H1 (cell line): ENCODE data around the gene CARD16. TPM values are rescaled to one million over a fixed set of nuclear protein-coding genes. Genes with fewer than 3 reads are reported as not detected.
"Not testable (repeated sequence)": the region's sequence is repeated elsewhere in the genome, so short reads cannot be mapped to it uniquely, and the experiment has no call there.

Experiments
- CTCF ChIA-PET: fragments of 300-600 bp; sonication (Branson Sonifier 250); formaldehyde crosslinking; loops from one replicate; lab custom pipeline; 2021; ENCODE audit not compliant: partially characterized antibody; lab: Charles Lee
- POLR2A ChIA-PET: fragments of 300-600 bp; sonication (Branson Sonifier 250); formaldehyde crosslinking; loops from one replicate; lab custom pipeline; 2021; ENCODE audit warnings: inconsistent platforms; ENCODE audit not compliant: partially characterized antibody; lab: Charles Lee
- DNase-seq, 2 experiments: peaks; one replicate each; pipeline versions ENCODE4 v3.0.0 to v3.0.0-alpha.2; 2010 to 2022; ENCODE audit warnings: low spot score in 2 of 2, low read depth in 1 of 2, mixed read lengths in 1 of 2
- FAIRE-seq: peaks from 2 replicates; lab custom pipeline; 2011; peaks lifted over from hg19 to GRCh38; lab: Jason Lieb, UNC
- H2AFZ ChIP-seq: 2 replicates; pipeline ENCODE4 v1.8.1; 2012; ENCODE audit warnings: low read length, inconsistent platforms
- H2AK5ac ChIP-seq: 2 replicates; pipeline ENCODE4 v1.6.1; 2013; ENCODE audit warnings: low read depth, low read length
- H2BK120ac ChIP-seq: replicated peaks from 2 replicates; pipeline ENCODE3; 2013; ENCODE audit warnings: low read depth, low read length, inconsistent platforms
- H2BK12ac ChIP-seq: 2 replicates; pipeline ENCODE4 v1.6.1; 2013; ENCODE audit warnings: low read depth, low read length
- H2BK15ac ChIP-seq: 2 replicates; pipeline ENCODE4 v1.6.1; 2013; ENCODE audit warnings: low read length
- H2BK20ac ChIP-seq: 2 replicates; pipeline ENCODE4 v1.6.1; 2013; ENCODE audit warnings: low read length
- H2BK5ac ChIP-seq: 2 replicates; pipeline ENCODE4 v1.6.1; 2013; ENCODE audit warnings: low read depth, low read length
- H3K14ac ChIP-seq: 2 replicates; pipeline ENCODE4 v1.6.1; 2013; ENCODE audit warnings: inconsistent platforms; ENCODE audit not compliant: insufficient read length
- H3K18ac ChIP-seq: 2 replicates; pipeline ENCODE4 v1.6.1; 2013; ENCODE audit warnings: low read length; ENCODE audit errors: extremely low read depth
- H3K23ac ChIP-seq: 2 replicates; pipeline ENCODE4 v1.6.1; 2013; ENCODE audit warnings: inconsistent platforms; ENCODE audit not compliant: insufficient read length
- H3K23me2 ChIP-seq: 2 replicates; pipeline ENCODE4 v1.6.1; 2013; ENCODE audit warnings: low read depth, low read length
- H3K27ac ChIP-seq: 2 replicates; pipeline ENCODE4 v1.6.1; 2011; ENCODE audit warnings: low read depth, low read length, inconsistent platforms
- H3K27me3 ChIP-seq, 4 experiments: replicated peaks in 1 of 4; 1 replicate in 1 of 4; 2 replicates in 3 of 4; pipeline versions ENCODE4 v1.6.1 to v1.8.1; 2011 to 2013; ENCODE audit warnings: low read length in 3 of 4, mild to moderate bottlenecking in 3 of 4, inconsistent platforms in 2 of 4, mixed read lengths in 2 of 4, moderate library complexity in 1 of 4; ENCODE audit not compliant: control insufficient read depth in 3 of 4, insufficient read depth in 3 of 4; ENCODE audit errors: extremely low read depth in 1 of 4
- H3K36me3 ChIP-seq, 4 experiments: 2 replicates each; pipeline versions ENCODE4 v1.6.1 to v1.8.1; 2011 to 2013; ENCODE audit warnings: mild to moderate bottlenecking in 4 of 4, low read length in 3 of 4, moderate library complexity in 2 of 4, control low read depth in 1 of 4, inconsistent platforms in 1 of 4; ENCODE audit not compliant: insufficient read depth in 4 of 4, control insufficient read depth in 2 of 4
- H3K4ac ChIP-seq: replicated peaks from 2 replicates; pipeline ENCODE3; 2013; ENCODE audit warnings: low read length, low read depth, mixed read lengths, inconsistent platforms; ENCODE audit not compliant: insufficient read length
- H3K4me1 ChIP-seq, 4 experiments: replicated peaks in 1 of 4; 1 replicate in 1 of 4; 2 replicates in 3 of 4; pipeline versions ENCODE4 v1.6.1 to v1.8.1; 2011 to 2013; ENCODE audit warnings: low read length in 3 of 4, inconsistent platforms in 2 of 4, mixed read lengths in 1 of 4; ENCODE audit not compliant: insufficient read depth in 4 of 4, control insufficient read depth in 3 of 4
- H3K4me2 ChIP-seq, 2 experiments: 2 replicates each; pipeline versions ENCODE4 v1.6.1 to v1.8.1; 2011 to 2013; ENCODE audit warnings: low read depth in 2 of 2, low read length in 2 of 2, control low read depth in 1 of 2, inconsistent platforms in 1 of 2, mild to moderate bottlenecking in 1 of 2; ENCODE audit not compliant: insufficient read depth in 1 of 2
- H3K4me3 ChIP-seq, 4 experiments: fragments of 200-600, 300-600 bp in 1 of 4; sonication (generic), shearing (Covaris generic), sonication (Bioruptor Twin) in 1 of 4; 2 replicates each; pipeline versions ENCODE4 v1.5.1 to v1.8.1; 2011 to 2016; ENCODE audit warnings: low read length in 4 of 4, low read depth in 3 of 4, control low read depth in 2 of 4, inconsistent platforms in 2 of 4, mild to moderate bottlenecking in 2 of 4, mixed read lengths in 1 of 4, moderate library complexity in 1 of 4; ENCODE audit not compliant: insufficient read depth in 2 of 4; ENCODE audit errors: extremely low read depth in 1 of 4
- H3K56ac ChIP-seq: replicated peaks from 2 replicates; pipeline ENCODE3; 2013; ENCODE audit warnings: low read depth, mild to moderate bottlenecking, mixed read lengths, low read length, inconsistent platforms; ENCODE audit not compliant: insufficient read length
- H3K79me1 ChIP-seq: 2 replicates; pipeline ENCODE4 v1.6.1; 2013; ENCODE audit warnings: low read depth, low read length, control low read depth
- H3K79me2 ChIP-seq, 2 experiments: 2 replicates each; pipeline versions ENCODE4 v1.6.1 to v1.8.1; 2012 to 2013; ENCODE audit warnings: low read length in 2 of 2, mild to moderate bottlenecking in 2 of 2, inconsistent platforms in 1 of 2; ENCODE audit not compliant: insufficient read depth in 2 of 2, control insufficient read depth in 1 of 2
- H3K9ac ChIP-seq, 4 experiments: replicated peaks in 1 of 4; 1 replicate in 1 of 4; 2 replicates in 3 of 4; pipeline versions ENCODE4 v1.6.1 to v1.8.1; 2011 to 2013; ENCODE audit warnings: low read depth in 3 of 4, low read length in 3 of 4, control low read depth in 2 of 4, mild to moderate bottlenecking in 2 of 4, moderate library complexity in 2 of 4, inconsistent platforms in 1 of 4; ENCODE audit errors: extremely low read depth in 1 of 4
- H3K9me3 ChIP-seq, 2 experiments: 2 replicates each; pipeline versions ENCODE4 v1.6.1 to v1.8.1; 2012 to 2013; ENCODE audit warnings: mild to moderate bottlenecking in 2 of 2, moderate library complexity in 2 of 2, control low read depth in 1 of 2, inconsistent platforms in 1 of 2, low read depth in 1 of 2, low read length in 1 of 2, mixed read lengths in 1 of 2; ENCODE audit not compliant: insufficient read depth in 2 of 2
- H4K20me1 ChIP-seq, 2 experiments: replicated peaks in 1 of 2; 2 replicates each; pipeline versions ENCODE3 to v1.8.1; 2011 to 2013; ENCODE audit warnings: inconsistent platforms in 2 of 2, low read length in 2 of 2, mild to moderate bottlenecking in 1 of 2; ENCODE audit not compliant: insufficient read depth in 2 of 2, control insufficient read depth in 1 of 2
- H4K5ac ChIP-seq: 2 replicates; pipeline ENCODE4 v1.6.1; 2013; ENCODE audit warnings: low read length, low read depth, mixed read lengths, inconsistent platforms; ENCODE audit not compliant: insufficient read length
- H4K8ac ChIP-seq: 2 replicates; pipeline ENCODE4 v1.8.0; 2013; ENCODE audit warnings: mild to moderate bottlenecking, moderate library complexity, low read length, inconsistent platforms; ENCODE audit not compliant: insufficient read depth; ENCODE audit errors: extremely low read depth
- H4K91ac ChIP-seq: replicated peaks from 2 replicates; pipeline ENCODE3; 2013; ENCODE audit warnings: low read length, mixed read lengths, inconsistent platforms; ENCODE audit not compliant: insufficient read length
- WGBS, 2 experiments: shearing (Covaris generic) in 1 of 2; methylation state at CpG; one replicate each; pipeline versions ENCODE4 v1.1.6 to v1.1.7; 2013 to 2015; ENCODE audit warnings: low lambda C conversion rate in 2 of 2, mixed read lengths in 2 of 2, inconsistent platforms in 1 of 2, low coverage in 1 of 2, missing lambda C conversion rate in 1 of 2; ENCODE audit not compliant: insufficient replicate concordance in 2 of 2, insufficient coverage in 1 of 2, insufficient read length in 1 of 2; ENCODE audit errors: extremely low coverage in 1 of 2, missing lambda C conversion rate in 1 of 2; 5-methylcytosine and 5-hydroxymethylcytosine counted together
- polyA plus RNA-seq, 7 experiments: library from polyadenylated mRNA; depleted of rRNA in 3 of 7; stranded (reverse) in 5 of 7; unstranded in 2 of 7; fragments of >200 nt in 5 of 7; fragments of 200-250 nt in 2 of 7; gene quantifications; 1 replicate in 5 of 7; 2 replicates in 1 of 7; 4 replicates in 1 of 7; pipeline versions ENCODE4 v1.2.1 to v1.2.3, GENCODE V29; 2011 to 2013; ENCODE audit warnings: missing spikeins in 2 of 7, mixed read lengths in 2 of 7
- total RNA-seq: library from RNA; stranded (reverse); fragmentation: NEBNext Ultra II Directional; extraction: Animal tissue kit (Norgen Biotek cat#: 25700); gene quantifications from 2 replicates; pipeline ENCODE4 v1.2.1, GENCODE V29; 2021

The CARD16 gene
- total and polyA plus RNA-seq, 2 of the 8 experiments (the other 6 are each of a cell fraction or from before 2014, with no cell fraction given): not detected

- FAIRE-seq, H3K9me3 ChIP-seq, H3K23me2 ChIP-seq, H3K79me1 ChIP-seq, H3K4me2 ChIP-seq, H3K79me2 ChIP-seq, CTCF ChIA-PET, H2BK20ac ChIP-seq, H4K5ac ChIP-seq, H3K4me3 ChIP-seq, H4K91ac ChIP-seq, H2BK12ac ChIP-seq, POLR2A ChIA-PET, H3K56ac ChIP-seq, H4K8ac ChIP-seq, H3K23ac ChIP-seq, H3K14ac ChIP-seq, H2AK5ac ChIP-seq, H2BK15ac ChIP-seq, H3K27ac ChIP-seq, H3K4ac ChIP-seq, H2AFZ ChIP-seq, DNase-seq, H3K27me3 ChIP-seq, H2BK5ac ChIP-seq, H3K18ac ChIP-seq, H3K9ac ChIP-seq, H4K20me1 ChIP-seq, H3K36me3 ChIP-seq, H2BK120ac ChIP-seq: not testable (repeated sequence)
- WGBS, 2 experiments: 87% methylated on average over 4 of the region's 4 CpGs; no CpG with 5 or more reads in 1 of the 2 experiments
- H3K4me1 ChIP-seq: peaks cover 0 to 10% (median 3%) of the 10 kb centered on the region in 4 experiments; a peak in 5 of 7 replicates
These were observed 32.1 kb upstream of the CARD16 start for GRCh38 chr11:105077141-105077790.
